H9 (cell line): Measurements from ENCODE around the gene ADAMTS17. TPM values are rescaled to one million over a fixed set of nuclear protein-coding genes. Genes with fewer than 3 reads are reported as not detected.

Source experiments
- DNase-seq: peaks from one replicate; pipeline ENCODE4 v3.0.0-alpha.2; 2017
- H2AFZ ChIP-seq: one replicate; pipeline ENCODE4 v1.6.1; 2013; ENCODE audit warnings: mild to moderate bottlenecking, low read length, control low read depth, moderate library complexity
- H2AK5ac ChIP-seq: 2 replicates; pipeline ENCODE4 v1.6.1; 2013; ENCODE audit warnings: low read length, control low read depth, mixed read lengths; ENCODE audit not compliant: insufficient read length
- H2BK120ac ChIP-seq: one replicate; pipeline ENCODE4 v1.6.1; 2013; ENCODE audit warnings: low read depth, mild to moderate bottlenecking, low read length, control low read depth, inconsistent platforms; ENCODE audit not compliant: poor library complexity, severe bottlenecking
- H2BK12ac ChIP-seq: 2 replicates; pipeline ENCODE4 v1.6.1; 2013; ENCODE audit warnings: low read length, control low read depth, mixed read lengths, low read depth; ENCODE audit not compliant: insufficient read length
- H2BK15ac ChIP-seq: 2 replicates; pipeline ENCODE4 v1.6.1; 2013; ENCODE audit warnings: low read depth, low read length, control low read depth
- H2BK20ac ChIP-seq: one replicate; pipeline ENCODE4 v1.6.1; 2013; ENCODE audit warnings: low read depth, mild to moderate bottlenecking, low read length, control low read depth, inconsistent platforms; ENCODE audit not compliant: poor library complexity, severe bottlenecking
- H2BK5ac ChIP-seq: 2 replicates; pipeline ENCODE4 v1.6.1; 2013; ENCODE audit warnings: low read length, control low read depth, mixed read lengths; ENCODE audit not compliant: insufficient read length
- H3K14ac ChIP-seq: 2 replicates; pipeline ENCODE4 v1.6.1; 2013; ENCODE audit warnings: low read length, control low read depth; ENCODE audit not compliant: insufficient read depth
- H3K18ac ChIP-seq: 2 replicates; pipeline ENCODE4 v1.6.1; 2013; ENCODE audit warnings: low read depth, mild to moderate bottlenecking, mixed read lengths, low read length, control low read depth; ENCODE audit not compliant: insufficient read length
- H3K23ac ChIP-seq: 2 replicates; pipeline ENCODE4 v1.6.1; 2013; ENCODE audit warnings: low read length, control low read depth, mixed read lengths, low read depth; ENCODE audit not compliant: insufficient read length
- H3K23me2 ChIP-seq: 2 replicates; pipeline ENCODE4 v1.6.1; 2013; ENCODE audit warnings: low read depth, mild to moderate bottlenecking, mixed read lengths, low read length, control low read depth; ENCODE audit not compliant: insufficient read length, poor library complexity, severe bottlenecking
- H3K27ac ChIP-seq: 2 replicates; pipeline ENCODE4 v1.5.1; 2013; ENCODE audit warnings: low read length, control low read depth, mixed read lengths, low read depth; ENCODE audit not compliant: insufficient read length
- H3K27me3 ChIP-seq: 2 replicates; pipeline ENCODE4 v1.6.1; 2013; ENCODE audit warnings: low read length, control low read depth, inconsistent platforms; ENCODE audit not compliant: insufficient read depth
- H3K4ac ChIP-seq: 2 replicates; pipeline ENCODE4 v1.6.1; 2013; ENCODE audit warnings: low read depth, mild to moderate bottlenecking, control low read depth, inconsistent platforms, low read length, moderate library complexity
- H3K4me1 ChIP-seq: 2 replicates; pipeline ENCODE4 v1.6.1; 2013; ENCODE audit warnings: low read length, control low read depth, inconsistent platforms; ENCODE audit not compliant: insufficient read depth
- H3K4me2 ChIP-seq: 2 replicates; pipeline ENCODE4 v1.6.1; 2013; ENCODE audit warnings: low read length, control low read depth, mixed read lengths; ENCODE audit not compliant: insufficient read length, insufficient read depth
- H3K56ac ChIP-seq: 2 replicates; pipeline ENCODE4 v1.6.1; 2013; ENCODE audit warnings: low read depth, mild to moderate bottlenecking, mixed read lengths, low read length, control low read depth; ENCODE audit not compliant: insufficient read length
- H3K79me1 ChIP-seq: 2 replicates; pipeline ENCODE4 v1.6.1; 2013; ENCODE audit warnings: low read depth, mild to moderate bottlenecking, moderate library complexity, low read length, control low read depth, inconsistent platforms; ENCODE audit not compliant: insufficient read depth, poor library complexity, severe bottlenecking
- H3K79me2 ChIP-seq: 2 replicates; pipeline ENCODE4 v1.6.1; 2013; ENCODE audit warnings: low read length, control low read depth, inconsistent platforms; ENCODE audit not compliant: insufficient read depth
- H3K9ac ChIP-seq: 2 replicates; pipeline ENCODE4 v1.6.1; 2013; ENCODE audit warnings: low read length, control low read depth, mixed read lengths; ENCODE audit not compliant: insufficient read length; ENCODE audit errors: extremely low read depth
- H3K9me3 ChIP-seq: one replicate; pipeline ENCODE4 v1.6.1; 2013; ENCODE audit warnings: low read depth, low read length, inconsistent platforms; ENCODE audit not compliant: control insufficient read depth
- H3T11ph ChIP-seq: one replicate; pipeline ENCODE4 v1.6.1; 2013; ENCODE audit warnings: mild to moderate bottlenecking, low read length, control low read depth, inconsistent platforms
- H4K20me1 ChIP-seq: one replicate; pipeline ENCODE4 v1.6.1; 2013; ENCODE audit not compliant: control insufficient read depth, insufficient read length, insufficient read depth
- H4K5ac ChIP-seq: 2 replicates; pipeline ENCODE4 v1.6.1; 2013; ENCODE audit warnings: low read depth, mild to moderate bottlenecking, mixed read lengths, low read length, control low read depth; ENCODE audit not compliant: insufficient read length
- H4K8ac ChIP-seq: replicated peaks from 2 replicates; pipeline ENCODE4 v1.6.1; 2013; ENCODE audit warnings: low read length, control low read depth, mixed read lengths, low read depth; ENCODE audit not compliant: insufficient read length
- H4K91ac ChIP-seq: 2 replicates; pipeline ENCODE4 v1.6.1; 2013; ENCODE audit warnings: low read depth, mild to moderate bottlenecking, moderate library complexity, mixed read lengths, low read length, control low read depth; ENCODE audit not compliant: insufficient read length
- H3K27ac Mint-ChIP-seq, 3 experiments: 2 replicates in 2 of 3; 3 replicates in 1 of 3; pipeline ENCODE4 v1.8.0; 2020 to 2021; ENCODE audit warnings: mixed read lengths in 3 of 3, mild to moderate bottlenecking in 1 of 3, moderate library complexity in 1 of 3
- H3K27me3 Mint-ChIP-seq: 2 replicates; pipeline ENCODE4 v1.8.0; 2021; ENCODE audit warnings: low read depth, mild to moderate bottlenecking, moderate library complexity, mixed read lengths
- H3K36me3 Mint-ChIP-seq, 3 experiments: 2 replicates in 2 of 3; 3 replicates in 1 of 3; pipeline ENCODE4 v1.8.0; 2020 to 2021; ENCODE audit warnings: low read depth in 3 of 3, mixed read lengths in 3 of 3; ENCODE audit not compliant: insufficient read depth in 1 of 3
- H3K4me1 Mint-ChIP-seq, 2 experiments: 2 replicates each; pipeline ENCODE4 v1.8.0; 2020; ENCODE audit warnings: mixed read lengths in 2 of 2
- H3K4me3 Mint-ChIP-seq, 2 experiments: 2 replicates in 1 of 2; 3 replicates in 1 of 2; pipeline ENCODE4 v1.8.0; 2020 to 2021; ENCODE audit warnings: mild to moderate bottlenecking in 2 of 2, mixed read lengths in 2 of 2, moderate library complexity in 1 of 2
- H3K9me3 Mint-ChIP-seq, 2 experiments: 2 replicates in 1 of 2; 3 replicates in 1 of 2; pipeline ENCODE4 v1.8.0; 2020; ENCODE audit warnings: mild to moderate bottlenecking in 2 of 2, mixed read lengths in 2 of 2, moderate library complexity in 1 of 2
- WGBS: extraction: QIAGEN DNeasy Blood & Tissue Kit; methylation state at CpG from one replicate; pipeline ENCODE4 v1.1.7; 2013; ENCODE audit warnings: missing lambda C conversion rate, low lambda C conversion rate, mixed read lengths; ENCODE audit not compliant: insufficient read length; ENCODE audit errors: extremely low coverage; 5-methylcytosine and 5-hydroxymethylcytosine counted together
- total RNA-seq: library from RNA; stranded (reverse); gene quantifications from 2 replicates; pipeline ENCODE4 v1.2.1, GENCODE V29; 2021
- TF ChIP-seq, protein P1 (sequence below): fragments of 200-600 bp; sonication (generic); conservative IDR thresholded peaks from 3 replicates; pipeline ENCODE4 v1.8.0; 2021; ENCODE audit warnings: antibody characterized with exemption, mild to moderate bottlenecking

The ADAMTS17 gene
- total RNA-seq, 1 experiment from 2014 or later = 2.9 TPM

DNA sequence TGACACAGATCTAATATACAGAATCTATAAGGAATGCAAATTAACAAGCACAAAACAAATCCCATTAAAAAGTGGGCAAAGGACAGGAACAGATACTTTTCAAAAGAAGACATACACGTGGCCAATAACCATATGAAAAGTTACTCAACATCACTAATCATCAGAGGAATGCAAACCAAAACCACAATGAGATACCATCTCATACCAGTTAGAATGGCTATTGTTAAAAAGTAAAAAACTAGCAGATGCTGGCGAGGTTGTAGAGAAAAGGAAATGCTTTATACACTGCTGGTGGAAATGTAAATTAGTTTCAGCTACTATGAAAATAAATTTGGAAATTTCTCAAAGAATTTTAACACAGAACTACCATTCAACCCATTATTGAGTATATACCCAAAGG lies 50.7 kb downstream of the ADAMTS17 start:
- Histone ChIP-seq H3K79me2 (no peaks in the 10 kb centered on the region), H3K18ac (no peak overlapping the region), H3K23ac (no peak overlapping the region), H4K20me1 (no peaks in the 10 kb centered on the region), H3K27me3 (no peaks in the 10 kb centered on the region), H2AFZ (no peak overlapping the region), H3K9me3 (no peaks in the 10 kb centered on the region), H4K91ac (no peak overlapping the region), H3K4me2 (no peak overlapping the region), H3K4me1 (no peaks in the 10 kb centered on the region), H3K14ac (no peak overlapping the region), H2BK15ac (no peak overlapping the region), H3K56ac (no peak overlapping the region), H3T11ph (no peak overlapping the region), H3K4ac (no peak overlapping the region), H2BK20ac (no peak overlapping the region), H3K27ac (no peak overlapping the region), H2AK5ac (no peak overlapping the region), H2BK5ac (no peak overlapping the region), H4K8ac (no peak overlapping the region), H3K9ac (no peak overlapping the region), H2BK12ac (no peak overlapping the region), H4K5ac (no peak overlapping the region), H3K79me1 (no peaks in the 10 kb centered on the region), H2BK120ac (no peak overlapping the region), H3K23me2 (no peaks in the 10 kb centered on the region)
- Mint-ChIP-seq H3K36me3 (peaks cover 0 to 6% (median 6%) of the 10 kb centered on the region in 3 experiments; a peak in 2 of 7 replicates), H3K27ac (no peak overlapping the region), H3K4me3 (no peak overlapping the region), H3K9me3 (peaks cover 4 to 12% of the 10 kb centered on the region in 2 experiments; a peak in 4 of 5 replicates), H3K4me1 (peaks cover 4 to 9% of the 10 kb centered on the region in 2 experiments; a peak in 3 of 4 replicates), H3K27me3 (no peaks in the 10 kb centered on the region)
- DNase-seq = no peak
- TF ChIP-seq, protein P1, sequence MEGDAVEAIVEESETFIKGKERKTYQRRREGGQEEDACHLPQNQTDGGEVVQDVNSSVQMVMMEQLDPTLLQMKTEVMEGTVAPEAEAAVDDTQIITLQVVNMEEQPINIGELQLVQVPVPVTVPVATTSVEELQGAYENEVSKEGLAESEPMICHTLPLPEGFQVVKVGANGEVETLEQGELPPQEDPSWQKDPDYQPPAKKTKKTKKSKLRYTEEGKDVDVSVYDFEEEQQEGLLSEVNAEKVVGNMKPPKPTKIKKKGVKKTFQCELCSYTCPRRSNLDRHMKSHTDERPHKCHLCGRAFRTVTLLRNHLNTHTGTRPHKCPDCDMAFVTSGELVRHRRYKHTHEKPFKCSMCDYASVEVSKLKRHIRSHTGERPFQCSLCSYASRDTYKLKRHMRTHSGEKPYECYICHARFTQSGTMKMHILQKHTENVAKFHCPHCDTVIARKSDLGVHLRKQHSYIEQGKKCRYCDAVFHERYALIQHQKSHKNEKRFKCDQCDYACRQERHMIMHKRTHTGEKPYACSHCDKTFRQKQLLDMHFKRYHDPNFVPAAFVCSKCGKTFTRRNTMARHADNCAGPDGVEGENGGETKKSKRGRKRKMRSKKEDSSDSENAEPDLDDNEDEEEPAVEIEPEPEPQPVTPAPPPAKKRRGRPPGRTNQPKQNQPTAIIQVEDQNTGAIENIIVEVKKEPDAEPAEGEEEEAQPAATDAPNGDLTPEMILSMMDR = no peak
- no CpG with 5 or more reads among the region's 2 CpGs for WGBS
